ENCODE measurements around the gene JCAD. TPM values are rescaled to one million over a fixed set of nuclear protein-coding genes. Genes with fewer than 3 reads are reported as not detected.

The JCAD gene
- total and polyA plus RNA-seq, 9 of the 15 experiments (the other 6 are each of a cell fraction or from before 2014, with no cell fraction given) = not detected

DNA sequence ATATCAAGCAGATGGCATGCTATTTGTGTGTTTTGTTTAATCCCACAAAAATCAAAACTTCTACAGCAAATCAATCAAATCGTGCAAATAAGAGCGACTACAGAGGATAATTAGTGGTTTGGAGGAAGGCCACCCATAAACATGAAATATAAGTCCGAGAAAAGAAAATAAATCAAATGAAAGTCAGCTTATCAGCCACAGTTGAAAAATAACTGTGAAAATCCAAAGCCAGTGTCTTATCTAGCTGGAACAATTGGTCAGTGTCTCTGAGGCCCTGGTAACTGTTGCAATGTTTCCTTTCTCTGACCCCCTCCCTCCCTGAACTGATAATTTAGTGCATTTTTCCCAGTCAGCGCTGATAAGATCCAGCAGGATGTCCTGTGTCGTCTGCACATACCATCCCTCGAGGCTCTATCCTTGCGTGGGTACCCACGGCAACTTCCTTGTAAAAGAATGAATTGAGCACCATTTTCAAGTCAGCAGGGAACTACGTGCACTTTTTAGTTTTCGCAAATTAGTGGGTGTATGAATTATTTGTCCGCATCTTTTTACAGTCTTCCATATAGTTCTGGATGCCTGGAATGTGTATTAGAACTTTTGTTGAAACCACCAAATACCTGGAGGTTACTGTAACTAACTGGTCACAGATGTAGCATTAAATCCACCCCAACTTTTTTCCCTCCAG, 10.8 kb upstream of the JCAD start (continued):
- TF ChIP-seq FOXA1 (IDR thresholded peaks at IDR 0.05; ENCODE audit: borderline replicate concordance) = no peak
- peak; percentile 98 for TF ChIP-seq HDAC2 (IDR thresholded peaks at IDR 0.05)
- TF ChIP-seq, protein P1, sequence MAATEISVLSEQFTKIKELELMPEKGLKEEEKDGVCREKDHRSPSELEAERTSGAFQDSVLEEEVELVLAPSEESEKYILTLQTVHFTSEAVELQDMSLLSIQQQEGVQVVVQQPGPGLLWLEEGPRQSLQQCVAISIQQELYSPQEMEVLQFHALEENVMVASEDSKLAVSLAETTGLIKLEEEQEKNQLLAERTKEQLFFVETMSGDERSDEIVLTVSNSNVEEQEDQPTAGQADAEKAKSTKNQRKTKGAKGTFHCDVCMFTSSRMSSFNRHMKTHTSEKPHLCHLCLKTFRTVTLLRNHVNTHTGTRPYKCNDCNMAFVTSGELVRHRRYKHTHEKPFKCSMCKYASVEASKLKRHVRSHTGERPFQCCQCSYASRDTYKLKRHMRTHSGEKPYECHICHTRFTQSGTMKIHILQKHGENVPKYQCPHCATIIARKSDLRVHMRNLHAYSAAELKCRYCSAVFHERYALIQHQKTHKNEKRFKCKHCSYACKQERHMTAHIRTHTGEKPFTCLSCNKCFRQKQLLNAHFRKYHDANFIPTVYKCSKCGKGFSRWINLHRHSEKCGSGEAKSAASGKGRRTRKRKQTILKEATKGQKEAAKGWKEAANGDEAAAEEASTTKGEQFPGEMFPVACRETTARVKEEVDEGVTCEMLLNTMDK (IDR thresholded peaks at IDR 0.05; ENCODE audit: borderline replicate concordance, insufficient read depth, low read depth, low read length, poor library complexity, severe bottlenecking) = no peak
- no peak for TF ChIP-seq ZNF165 (CRISPR knock-in tag; IDR thresholded peaks at IDR 0.05; ENCODE audit: borderline replicate concordance)
- TF ChIP-seq, protein P2, sequence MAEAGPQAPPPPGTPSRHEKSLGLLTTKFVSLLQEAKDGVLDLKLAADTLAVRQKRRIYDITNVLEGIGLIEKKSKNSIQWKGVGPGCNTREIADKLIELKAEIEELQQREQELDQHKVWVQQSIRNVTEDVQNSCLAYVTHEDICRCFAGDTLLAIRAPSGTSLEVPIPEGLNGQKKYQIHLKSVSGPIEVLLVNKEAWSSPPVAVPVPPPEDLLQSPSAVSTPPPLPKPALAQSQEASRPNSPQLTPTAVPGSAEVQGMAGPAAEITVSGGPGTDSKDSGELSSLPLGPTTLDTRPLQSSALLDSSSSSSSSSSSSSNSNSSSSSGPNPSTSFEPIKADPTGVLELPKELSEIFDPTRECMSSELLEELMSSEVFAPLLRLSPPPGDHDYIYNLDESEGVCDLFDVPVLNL (CRISPR knock-in tag; IDR thresholded peaks at IDR 0.05; ENCODE audit: low read depth) = no peak
- peak; percentile 51; the same call in 1 of the 2 replicates for TF ChIP-seq L3MBTL2 (IDR thresholded peaks at IDR 0.05)
- TF ChIP-seq, protein P3, sequence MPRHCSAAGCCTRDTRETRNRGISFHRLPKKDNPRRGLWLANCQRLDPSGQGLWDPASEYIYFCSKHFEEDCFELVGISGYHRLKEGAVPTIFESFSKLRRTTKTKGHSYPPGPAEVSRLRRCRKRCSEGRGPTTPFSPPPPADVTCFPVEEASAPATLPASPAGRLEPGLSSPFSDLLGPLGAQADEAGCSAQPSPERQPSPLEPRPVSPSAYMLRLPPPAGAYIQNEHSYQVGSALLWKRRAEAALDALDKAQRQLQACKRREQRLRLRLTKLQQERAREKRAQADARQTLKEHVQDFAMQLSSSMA (CRISPR knock-in tag; IDR thresholded peaks at IDR 0.05) = no peak
- TF ChIP-seq POLR2A (conservative IDR thresholded peaks at IDR 0.05) = no peak
- peak; percentile 73; the same call in 1 of the 2 replicates for TF ChIP-seq SMAD3 (CRISPR knock-in tag; conservative IDR thresholded peaks at IDR 0.05)
- no peak for TF ChIP-seq RFX5 (IDR thresholded peaks at IDR 0.05; ENCODE audit: low read depth, low read length)
- TF ChIP-seq, protein P4, sequence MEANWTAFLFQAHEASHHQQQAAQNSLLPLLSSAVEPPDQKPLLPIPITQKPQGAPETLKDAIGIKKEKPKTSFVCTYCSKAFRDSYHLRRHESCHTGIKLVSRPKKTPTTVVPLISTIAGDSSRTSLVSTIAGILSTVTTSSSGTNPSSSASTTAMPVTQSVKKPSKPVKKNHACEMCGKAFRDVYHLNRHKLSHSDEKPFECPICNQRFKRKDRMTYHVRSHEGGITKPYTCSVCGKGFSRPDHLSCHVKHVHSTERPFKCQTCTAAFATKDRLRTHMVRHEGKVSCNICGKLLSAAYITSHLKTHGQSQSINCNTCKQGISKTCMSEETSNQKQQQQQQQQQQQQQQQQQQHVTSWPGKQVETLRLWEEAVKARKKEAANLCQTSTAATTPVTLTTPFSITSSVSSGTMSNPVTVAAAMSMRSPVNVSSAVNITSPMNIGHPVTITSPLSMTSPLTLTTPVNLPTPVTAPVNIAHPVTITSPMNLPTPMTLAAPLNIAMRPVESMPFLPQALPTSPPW (CRISPR knock-in tag; IDR thresholded peaks at IDR 0.05) = peak; percentile 80
- TF ChIP-seq RNF2 (IDR thresholded peaks at IDR 0.05) = peak; percentile 73; the same call in 1 of the 2 replicates
- TF ChIP-seq, protein P5, sequence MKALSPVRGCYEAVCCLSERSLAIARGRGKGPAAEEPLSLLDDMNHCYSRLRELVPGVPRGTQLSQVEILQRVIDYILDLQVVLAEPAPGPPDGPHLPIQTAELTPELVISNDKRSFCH (CRISPR knock-in tag; IDR thresholded peaks at IDR 0.05) = no peak
- TF ChIP-seq, protein P5 (tag; IDR thresholded peaks at IDR 0.05) = no peak
- TF ChIP-seq, protein P6, sequence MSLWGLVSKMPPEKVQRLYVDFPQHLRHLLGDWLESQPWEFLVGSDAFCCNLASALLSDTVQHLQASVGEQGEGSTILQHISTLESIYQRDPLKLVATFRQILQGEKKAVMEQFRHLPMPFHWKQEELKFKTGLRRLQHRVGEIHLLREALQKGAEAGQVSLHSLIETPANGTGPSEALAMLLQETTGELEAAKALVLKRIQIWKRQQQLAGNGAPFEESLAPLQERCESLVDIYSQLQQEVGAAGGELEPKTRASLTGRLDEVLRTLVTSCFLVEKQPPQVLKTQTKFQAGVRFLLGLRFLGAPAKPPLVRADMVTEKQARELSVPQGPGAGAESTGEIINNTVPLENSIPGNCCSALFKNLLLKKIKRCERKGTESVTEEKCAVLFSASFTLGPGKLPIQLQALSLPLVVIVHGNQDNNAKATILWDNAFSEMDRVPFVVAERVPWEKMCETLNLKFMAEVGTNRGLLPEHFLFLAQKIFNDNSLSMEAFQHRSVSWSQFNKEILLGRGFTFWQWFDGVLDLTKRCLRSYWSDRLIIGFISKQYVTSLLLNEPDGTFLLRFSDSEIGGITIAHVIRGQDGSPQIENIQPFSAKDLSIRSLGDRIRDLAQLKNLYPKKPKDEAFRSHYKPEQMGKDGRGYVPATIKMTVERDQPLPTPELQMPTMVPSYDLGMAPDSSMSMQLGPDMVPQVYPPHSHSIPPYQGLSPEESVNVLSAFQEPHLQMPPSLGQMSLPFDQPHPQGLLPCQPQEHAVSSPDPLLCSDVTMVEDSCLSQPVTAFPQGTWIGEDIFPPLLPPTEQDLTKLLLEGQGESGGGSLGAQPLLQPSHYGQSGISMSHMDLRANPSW (CRISPR knock-in tag; IDR thresholded peaks at IDR 0.05) = no peak
- TF ChIP-seq XRCC3 (IDR thresholded peaks at IDR 0.05) = no peak
- TF ChIP-seq NCOA2 (IDR thresholded peaks at IDR 0.05; ENCODE audit: partially characterized antibody in 2 of 2) = no peak
- peak; percentile 72 for TF ChIP-seq RFX1 (IDR thresholded peaks at IDR 0.05)
- TF ChIP-seq PHF8 (IDR thresholded peaks at IDR 0.05; ENCODE audit: borderline replicate concordance, low read length) = no peak
- TF ChIP-seq HDAC3 (IDR thresholded peaks at IDR 0.05; ENCODE audit: borderline replicate concordance, partially characterized antibody) = peak; percentile 80
- no peak for TF ChIP-seq BRD9 (IDR thresholded peaks at IDR 0.05; ENCODE audit: low read depth, partially characterized antibody)

Measured in K562 (cell line).